ENCODE results near the gene WDR59. TPM values are rescaled to one million over a fixed set of nuclear protein-coding genes. Genes with fewer than 3 reads are reported as not detected.

WDR59 gene
- total and polyA plus RNA-seq, 9 of the 15 experiments (the other 6 are each of a cell fraction or from before 2014, with no cell fraction given), result 12.7 to 126 (median 34.7) TPM

DNA sequence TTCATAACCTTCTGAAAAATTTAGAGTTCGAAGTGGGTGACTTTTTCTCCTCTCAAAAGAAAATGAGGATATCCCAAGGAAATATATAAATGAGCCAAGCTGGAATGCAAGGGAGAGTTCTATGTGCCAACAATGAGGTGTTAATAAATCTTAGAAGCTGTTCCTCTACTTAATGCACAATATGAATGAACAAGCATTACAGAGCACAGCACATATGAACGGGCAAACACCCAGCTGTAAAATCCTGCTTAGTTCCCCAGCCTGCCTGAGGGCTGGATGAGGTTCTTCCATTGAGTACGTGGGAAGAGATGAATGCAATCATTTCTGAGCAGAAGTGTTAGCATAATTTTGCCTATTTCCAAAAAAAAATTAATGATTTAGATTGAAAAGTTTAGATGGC lies 58.1 kb downstream of the WDR59 start (continued):
- TF ChIP-seq SMARCB1 (IDR thresholded peaks at IDR 0.05; ENCODE audit: insufficient read length, low read depth) (no peak), ZNF224 (CRISPR knock-in tag; IDR thresholded peaks at IDR 0.05) (no peak), ZBED1 (IDR thresholded peaks at IDR 0.05) (no peak), CC2D1A (IDR thresholded peaks at IDR 0.05) (no peak), FOXK1 (CRISPR knock-in tag; IDR thresholded peaks at IDR 0.05; ENCODE audit: borderline replicate concordance) (no peak), SETDB1 (IDR thresholded peaks at IDR 0.05; ENCODE audit: low read length) (no peak), RBM14 (IDR thresholded peaks at IDR 0.05; ENCODE audit: borderline replicate concordance, insufficient read depth, low read depth, low read length) (no peak), ZNF384 (IDR thresholded peaks at IDR 0.05; ENCODE audit: low read depth, low read length) (no peak), PBX2 (CRISPR knock-in tag; IDR thresholded peaks at IDR 0.05; ENCODE audit: low read depth) (no peak), PBX2 (tag; conservative IDR thresholded peaks at IDR 0.05; ENCODE audit: low read depth) (no peak), NRF1 (conservative IDR thresholded peaks at IDR 0.05 in 1 of 2, IDR thresholded peaks at IDR 0.05 in 1 of 2) (no peak)
- TF ChIP-seq, protein P1, sequence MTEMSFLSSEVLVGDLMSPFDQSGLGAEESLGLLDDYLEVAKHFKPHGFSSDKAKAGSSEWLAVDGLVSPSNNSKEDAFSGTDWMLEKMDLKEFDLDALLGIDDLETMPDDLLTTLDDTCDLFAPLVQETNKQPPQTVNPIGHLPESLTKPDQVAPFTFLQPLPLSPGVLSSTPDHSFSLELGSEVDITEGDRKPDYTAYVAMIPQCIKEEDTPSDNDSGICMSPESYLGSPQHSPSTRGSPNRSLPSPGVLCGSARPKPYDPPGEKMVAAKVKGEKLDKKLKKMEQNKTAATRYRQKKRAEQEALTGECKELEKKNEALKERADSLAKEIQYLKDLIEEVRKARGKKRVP (CRISPR knock-in tag; IDR thresholded peaks at IDR 0.05), result no peak
- TF ChIP-seq, protein P2, sequence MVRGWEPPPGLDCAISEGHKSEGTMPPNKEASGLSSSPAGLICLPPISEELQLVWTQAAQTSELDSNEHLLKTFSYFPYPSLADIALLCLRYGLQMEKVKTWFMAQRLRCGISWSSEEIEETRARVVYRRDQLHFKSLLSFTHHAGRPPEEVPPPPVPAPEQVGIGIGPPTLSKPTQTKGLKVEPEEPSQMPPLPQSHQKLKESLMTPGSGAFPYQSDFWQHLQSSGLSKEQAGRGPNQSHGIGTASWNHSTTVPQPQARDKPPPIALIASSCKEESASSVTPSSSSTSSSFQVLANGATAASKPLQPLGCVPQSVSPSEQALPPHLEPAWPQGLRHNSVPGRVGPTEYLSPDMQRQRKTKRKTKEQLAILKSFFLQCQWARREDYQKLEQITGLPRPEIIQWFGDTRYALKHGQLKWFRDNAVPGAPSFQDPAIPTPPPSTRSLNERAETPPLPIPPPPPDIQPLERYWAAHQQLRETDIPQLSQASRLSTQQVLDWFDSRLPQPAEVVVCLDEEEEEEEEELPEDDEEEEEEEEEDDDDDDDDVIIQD (CRISPR knock-in tag; IDR thresholded peaks at IDR 0.05), result no peak
